Activated gamma-delta T cell treated with Interleukin-2 at 50 U/mL for 16 hours (primary cell): ENCODE results near the gene REL.
"Not testable (repeated sequence)": the region's sequence is repeated elsewhere in the genome, so short reads cannot be mapped to it uniquely, and the experiment has no call there.

ENCODE experiments used
- DNase-seq: peaks from one replicate; pipeline ENCODE4 v3.0.0-alpha.2; 2020

Gene REL

DNA sequence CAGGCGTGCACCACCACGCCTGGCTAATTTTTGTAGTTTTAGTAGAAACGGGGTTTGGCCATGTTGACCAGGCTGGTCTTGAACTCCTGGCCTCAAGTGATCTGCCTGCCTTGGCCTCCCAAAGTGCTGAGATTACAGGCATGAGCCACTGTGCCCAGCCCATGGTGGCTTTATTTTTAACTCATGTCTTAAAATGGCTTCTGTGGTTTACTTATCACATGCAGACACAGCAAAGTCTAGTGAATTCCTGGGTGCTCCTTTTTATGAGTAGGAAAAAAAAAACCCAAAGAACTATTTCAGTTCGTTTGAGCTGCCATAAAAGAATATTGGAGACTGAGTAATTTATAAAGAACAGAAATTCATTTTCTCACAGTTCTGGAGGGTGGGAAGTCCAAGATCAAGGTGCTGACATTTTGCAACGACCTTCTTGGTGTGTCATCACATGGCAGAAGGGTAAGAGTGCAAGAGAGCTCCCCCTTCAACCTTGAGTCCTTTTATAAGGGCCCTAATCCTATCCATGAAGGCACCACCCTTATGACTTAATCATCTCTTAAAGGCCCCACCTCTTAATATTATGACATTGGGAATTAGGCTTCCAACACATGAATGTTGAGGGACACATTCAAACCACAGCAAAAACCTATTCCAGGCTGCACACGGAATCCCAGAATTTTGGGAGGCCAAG lies 12.6 kb upstream of the REL start:
- no peak for DNase-seq

DNA sequence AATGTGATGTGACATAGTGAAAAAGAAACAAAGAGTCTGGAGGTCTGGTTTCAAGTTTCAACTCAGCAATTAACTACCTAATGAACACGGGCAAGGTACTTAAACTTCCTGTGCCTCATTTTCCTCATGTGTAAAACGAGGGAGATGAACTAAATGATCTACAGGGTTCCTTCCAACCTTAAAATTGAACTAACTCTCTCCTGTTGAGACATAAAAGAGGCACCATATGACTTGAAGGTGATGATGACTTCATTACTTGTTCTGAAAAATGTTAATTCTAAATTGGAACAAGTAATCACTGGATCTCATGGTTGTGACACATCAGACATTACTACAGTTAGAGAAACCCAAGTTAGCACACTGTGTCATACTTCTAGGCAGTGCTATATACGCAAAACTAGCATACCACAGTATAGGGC lies 8.9 kb upstream of the REL start:
- no peak for DNase-seq

- DNase-seq: no peak
These were observed 8.0 kb upstream of the REL start for GRCh38 chr2:60873381-60873780.

- DNase-seq: no peak
These were observed 5.9 kb upstream of the REL start for GRCh38 chr2:60875520-60875919.

DNA sequence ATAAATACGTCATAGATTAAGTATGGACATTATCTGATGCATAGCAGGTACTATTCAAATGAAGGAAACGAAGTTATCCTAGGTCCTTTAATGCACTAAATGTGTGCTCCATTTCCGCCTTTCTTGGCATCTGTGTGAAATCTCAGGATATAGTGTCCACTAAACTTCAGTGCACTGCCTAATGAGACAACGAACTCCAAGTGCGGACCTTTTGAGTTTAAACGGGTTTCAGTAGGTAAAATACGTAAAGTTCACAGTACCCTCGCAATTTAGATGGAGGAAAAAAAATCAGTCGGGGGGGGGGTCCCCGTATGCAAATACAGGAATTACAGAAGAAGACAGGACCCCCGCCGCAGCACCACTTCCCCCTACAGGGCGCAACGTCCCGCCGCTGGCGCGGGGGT lies 729 bp upstream of the REL start:
- DNase-seq: no peak

DNA sequence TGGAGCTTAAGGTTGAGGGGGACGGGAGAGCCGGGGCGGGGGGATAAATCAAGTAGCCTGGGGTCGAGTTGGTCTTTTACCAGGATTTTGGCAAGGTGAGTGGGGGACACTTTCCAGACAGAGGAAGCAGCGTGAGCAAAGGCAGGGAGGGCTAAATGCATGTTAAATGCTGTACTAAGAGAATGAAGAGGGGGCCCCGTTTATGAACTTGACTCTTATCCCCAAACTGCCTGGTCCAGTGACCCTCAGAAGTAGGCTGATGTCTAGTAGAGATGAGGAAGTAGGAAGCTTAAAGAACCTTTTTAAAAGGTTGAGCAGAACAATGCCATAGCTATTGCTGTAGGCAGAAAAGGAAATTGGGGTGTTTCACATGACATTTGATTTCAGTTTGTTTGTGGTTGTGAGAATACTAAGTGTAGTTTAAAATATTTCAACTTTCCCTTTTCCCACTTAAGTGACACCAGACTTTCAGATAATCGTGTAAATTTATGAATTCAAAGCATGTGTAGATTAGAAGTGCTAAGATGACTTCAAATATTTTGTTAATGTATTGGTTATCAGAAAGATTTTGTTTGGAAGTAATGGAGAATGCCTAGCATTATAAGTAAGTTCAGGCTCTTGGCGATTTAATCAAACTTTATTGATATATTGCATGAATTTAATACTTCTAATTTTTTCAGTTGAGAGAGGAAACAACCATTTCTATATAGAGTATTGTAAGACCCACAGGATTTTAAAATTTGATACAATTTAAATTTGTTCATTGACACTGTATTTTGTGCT lies 1.8 kb downstream of the REL start:
- DNase-seq: no peak

DNA sequence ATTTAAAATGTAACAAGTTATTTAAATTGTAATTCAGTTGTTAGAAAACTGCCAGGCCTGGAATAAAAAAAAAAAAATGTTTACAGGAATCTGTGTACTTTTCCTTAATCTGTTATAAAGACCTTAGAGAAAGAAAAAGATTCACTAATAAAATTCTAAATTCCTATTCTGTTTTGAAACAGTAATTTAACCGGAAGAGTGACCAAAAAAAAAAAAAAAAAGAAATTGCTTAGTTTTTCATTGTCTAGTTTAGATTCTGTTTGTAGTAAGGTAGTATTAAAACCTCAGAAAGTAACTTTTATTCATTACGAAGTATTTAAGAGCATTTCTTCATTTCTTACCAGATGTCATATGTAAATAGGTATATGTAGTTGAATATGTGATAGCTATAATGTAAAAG lies 2.5 kb downstream of the REL start:
- DNase-seq: no peak

- no peak for DNase-seq
These were observed 3.4 kb downstream of the REL start for GRCh38 chr2:60884800-60885199.

DNA sequence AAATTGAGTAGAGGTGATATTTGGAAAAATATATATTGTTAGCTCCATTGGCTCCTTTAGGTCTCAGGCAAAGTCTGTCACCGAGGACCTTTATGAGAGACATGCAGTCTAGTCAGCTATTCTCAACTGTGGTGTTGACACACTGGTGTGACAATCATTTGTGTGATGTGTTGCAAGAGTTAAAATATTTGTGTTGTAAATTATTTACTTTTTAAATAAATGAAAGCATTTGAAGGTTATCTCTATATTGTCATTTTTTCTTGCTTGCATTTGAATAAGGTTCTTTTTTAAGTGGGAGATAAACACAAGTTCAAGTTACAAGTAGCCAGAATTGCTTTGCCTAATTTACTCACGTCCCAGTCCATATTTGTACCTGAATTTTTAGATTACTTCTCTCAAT lies 4.3 kb downstream of the REL start:
- no peak for DNase-seq

- no peak for DNase-seq
These were observed 5.6 kb downstream of the REL start for GRCh38 chr2:60886991-60887390.

GRCh38 chr2:60888853-60889252 lies 7.5 kb downstream of the REL start:
- DNase-seq: no peak

DNA sequence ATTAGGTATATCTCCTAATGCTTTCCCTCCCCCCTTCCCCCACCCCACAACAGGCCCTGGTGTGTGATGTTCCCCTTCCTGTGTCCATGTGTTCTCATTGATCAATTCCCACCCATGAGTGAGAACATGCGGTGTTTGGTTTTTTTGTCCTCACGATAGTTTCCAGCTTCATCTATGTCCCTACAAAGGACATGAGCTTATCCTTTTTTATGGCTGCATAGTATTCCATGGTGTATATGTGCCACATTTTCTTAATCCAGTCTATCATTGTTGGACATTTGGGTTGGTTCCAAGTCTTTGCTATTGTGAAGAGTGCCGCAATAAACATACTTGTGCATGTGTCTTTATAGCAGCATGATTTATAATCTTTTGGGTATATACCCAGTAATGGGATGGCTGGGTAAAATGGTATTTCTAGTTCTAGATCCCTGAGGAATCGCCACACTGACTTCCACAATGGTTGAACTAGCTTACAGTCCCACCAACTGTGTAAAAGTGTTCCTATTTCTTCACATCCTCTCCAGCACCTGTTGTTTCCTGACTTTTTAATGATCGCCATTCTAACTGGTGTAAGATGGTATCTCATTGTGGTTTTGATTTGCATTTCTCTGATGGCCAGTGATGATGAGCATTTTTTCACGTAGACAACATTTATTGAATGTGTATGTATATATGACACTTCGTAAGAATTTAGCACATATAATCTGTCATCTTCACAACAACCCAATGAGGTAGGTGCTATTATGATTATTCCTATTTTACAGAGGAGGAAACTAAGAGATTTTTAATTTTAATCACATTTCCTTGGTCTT lies 8.4 kb downstream of the REL start:
- not testable (repeated sequence) for DNase-seq

DNA sequence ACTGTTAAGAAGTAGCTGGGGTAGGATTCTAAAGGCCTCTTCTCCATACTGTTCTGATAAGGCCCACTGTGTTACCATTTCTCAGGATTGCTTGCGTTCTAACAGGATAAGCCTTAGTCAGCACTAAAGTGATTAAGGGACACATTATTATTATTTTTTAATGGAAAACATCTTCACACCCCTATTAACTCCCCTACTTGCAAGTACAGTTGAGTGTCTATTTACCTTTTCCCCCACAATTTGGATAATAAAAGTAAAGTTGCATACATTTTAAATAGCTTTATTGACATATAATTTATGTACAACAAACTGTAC lies 9.0 kb downstream of the REL start:
- DNase-seq: no peak

DNA sequence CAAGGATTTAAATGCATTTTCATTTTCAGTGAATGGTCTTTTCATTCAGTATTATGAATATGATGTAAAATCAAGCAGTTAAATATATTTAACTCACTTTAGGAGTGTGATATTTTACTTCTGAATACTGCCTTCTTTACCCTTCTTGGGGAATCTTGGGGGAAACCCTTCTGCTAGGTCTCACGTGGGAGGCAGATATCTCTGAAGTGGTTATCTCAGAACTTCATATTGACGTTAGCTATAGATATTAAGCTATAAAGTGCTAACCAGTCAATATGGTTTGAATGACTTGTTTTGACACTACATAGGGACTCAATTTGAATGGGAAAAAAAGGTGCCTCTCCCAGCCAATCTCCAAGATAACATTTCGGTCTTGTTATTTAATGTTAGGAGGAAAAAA lies 9.8 kb downstream of the REL start:
- no peak for DNase-seq

DNA sequence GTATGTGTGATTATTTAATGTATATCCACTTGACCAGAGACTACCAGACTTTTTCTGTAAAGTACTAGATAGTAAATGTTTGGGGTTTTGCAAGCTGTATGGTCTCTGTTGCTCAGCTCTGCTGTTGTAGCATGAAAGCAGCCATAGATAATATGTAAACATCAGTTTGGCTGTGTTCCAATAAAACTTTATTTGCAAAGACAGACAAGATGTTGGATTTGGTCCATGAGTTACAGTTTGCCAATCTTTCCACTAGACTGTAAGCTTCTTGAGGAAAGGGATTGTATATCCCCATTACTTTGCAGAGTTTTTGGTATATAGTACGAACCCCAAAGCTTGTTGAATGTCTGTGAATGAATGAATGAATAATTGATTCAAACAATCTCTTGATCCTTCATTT lies 17.2 kb downstream of the REL start:
- no peak for DNase-seq

DNA sequence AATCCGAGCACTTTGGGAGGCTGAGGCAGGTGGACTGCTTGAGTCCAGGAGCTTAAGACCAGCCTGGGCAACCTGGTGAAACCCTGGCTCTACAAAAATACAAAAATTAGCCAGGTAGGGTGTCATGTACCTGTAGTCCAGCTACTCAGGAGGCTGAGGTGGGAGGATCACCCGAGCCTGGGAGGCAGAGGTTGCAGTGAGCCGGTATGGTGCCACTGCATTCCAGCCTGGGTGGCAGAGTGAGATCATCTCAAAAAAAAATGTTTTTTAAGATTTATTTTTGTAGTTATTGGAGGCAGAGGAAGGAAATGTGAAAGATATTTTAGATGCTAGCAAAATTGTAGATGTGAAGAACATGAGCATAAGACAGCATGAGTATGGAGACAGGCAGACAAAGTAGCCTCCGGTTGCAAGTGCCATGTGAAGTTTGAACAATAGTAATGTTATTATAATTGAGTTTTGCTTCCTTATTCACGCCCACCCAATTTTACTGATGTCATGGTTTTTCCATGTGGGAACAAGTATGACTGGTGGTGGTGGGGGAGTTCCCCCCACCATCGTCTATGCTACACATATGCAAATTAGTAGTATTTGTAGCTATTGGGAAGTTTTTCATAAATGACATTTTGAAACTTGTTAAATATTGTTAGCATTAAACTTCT lies 18.0 kb downstream of the REL start:
- DNase-seq: no peak

- no peak for DNase-seq
These were observed 18.5 kb downstream of the REL start for GRCh38 chr2:60899892-60900249.

GRCh38 chr2:60901296-60901695 lies 19.9 kb downstream of the REL start:
- not testable (repeated sequence) for DNase-seq

DNA sequence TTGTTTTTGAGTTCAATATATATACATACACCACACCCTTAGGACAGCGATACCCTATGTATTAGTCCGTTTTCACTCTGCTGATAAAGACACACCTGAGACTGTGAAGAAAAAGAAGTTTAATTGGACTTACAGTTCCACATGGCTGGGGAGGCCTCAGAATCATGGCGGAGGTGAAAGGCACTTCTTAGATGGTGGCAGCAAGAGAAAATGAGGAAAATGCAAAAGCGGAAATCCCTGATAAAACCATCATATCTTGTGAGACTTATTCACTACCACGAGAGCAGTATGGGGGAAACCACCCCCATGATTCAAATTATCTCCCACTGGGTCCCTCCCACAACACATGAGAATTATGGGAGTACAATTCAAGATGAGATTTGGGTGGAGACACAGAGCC lies 24.5 kb downstream of the REL start:
- DNase-seq: not testable (repeated sequence)

- DNase-seq: no peak
These were observed 25.0 kb downstream of the REL start for GRCh38 chr2:60906395-60906794.

- DNase-seq: no peak
These were observed 26.0 kb downstream of the REL start for GRCh38 chr2:60907329-60907728.

- DNase-seq: no peak
These were observed 44.8 kb downstream of the REL start for GRCh38 chr2:60925994-60926740.
